GM18519 (cell line): Measurements from ENCODE around the gene ZCCHC10.
"Not testable (repeated sequence)": the region's sequence is repeated elsewhere in the genome, so short reads cannot be mapped to it uniquely, and the experiment has no call there.

Experiments used
- ATAC-seq: cut with Tn5 transposase; IDR thresholded peaks from one replicate; pipeline ENCODE4 v1.9.1; 2021; ENCODE audit warnings: mild to moderate bottlenecking, moderate library complexity; ENCODE audit not compliant: unreplicated experiment, low FRiP score

The ZCCHC10 gene

DNA sequence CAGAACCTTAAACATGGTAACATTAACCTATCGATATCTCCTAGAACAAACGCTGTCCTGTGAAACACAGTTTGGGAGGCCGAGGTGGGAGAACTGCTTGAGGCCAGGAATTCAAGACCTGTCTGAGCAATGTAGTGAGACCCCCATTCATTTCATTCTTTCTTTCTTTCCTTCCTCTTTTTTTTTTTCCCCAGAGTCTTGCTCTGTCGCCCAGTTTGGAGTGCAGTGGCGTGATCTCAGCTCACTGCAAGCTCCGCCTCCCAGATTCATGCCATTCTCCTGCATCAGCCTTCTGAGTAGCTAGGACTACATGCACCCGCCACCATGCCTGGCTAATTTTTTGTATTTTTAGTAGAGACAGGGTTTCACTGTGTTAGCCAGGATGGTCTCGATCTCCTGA is 20.2 kb upstream of the ZCCHC10 start:
- not testable (repeated sequence) for ATAC-seq

DNA sequence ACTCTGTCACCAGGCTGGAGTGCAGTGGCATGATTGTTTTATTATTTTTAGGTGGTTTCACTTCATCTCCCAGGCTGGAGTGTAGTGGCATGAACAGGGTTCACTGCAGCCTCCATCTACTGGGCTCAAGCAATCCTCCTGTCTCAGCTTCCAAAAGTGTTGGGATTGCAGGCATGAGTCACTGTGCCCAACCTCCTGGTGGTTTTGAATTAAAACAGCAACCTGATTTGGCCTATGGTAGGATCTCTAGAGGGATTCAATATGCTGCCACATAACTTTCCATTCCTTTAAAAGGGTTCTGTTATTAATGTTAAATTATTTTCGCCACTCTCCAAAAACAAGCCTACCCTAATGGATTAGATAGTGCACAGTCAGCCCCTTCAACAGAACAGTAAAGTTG is 15.6 kb upstream of the ZCCHC10 start:
- ATAC-seq, result no peak

DNA sequence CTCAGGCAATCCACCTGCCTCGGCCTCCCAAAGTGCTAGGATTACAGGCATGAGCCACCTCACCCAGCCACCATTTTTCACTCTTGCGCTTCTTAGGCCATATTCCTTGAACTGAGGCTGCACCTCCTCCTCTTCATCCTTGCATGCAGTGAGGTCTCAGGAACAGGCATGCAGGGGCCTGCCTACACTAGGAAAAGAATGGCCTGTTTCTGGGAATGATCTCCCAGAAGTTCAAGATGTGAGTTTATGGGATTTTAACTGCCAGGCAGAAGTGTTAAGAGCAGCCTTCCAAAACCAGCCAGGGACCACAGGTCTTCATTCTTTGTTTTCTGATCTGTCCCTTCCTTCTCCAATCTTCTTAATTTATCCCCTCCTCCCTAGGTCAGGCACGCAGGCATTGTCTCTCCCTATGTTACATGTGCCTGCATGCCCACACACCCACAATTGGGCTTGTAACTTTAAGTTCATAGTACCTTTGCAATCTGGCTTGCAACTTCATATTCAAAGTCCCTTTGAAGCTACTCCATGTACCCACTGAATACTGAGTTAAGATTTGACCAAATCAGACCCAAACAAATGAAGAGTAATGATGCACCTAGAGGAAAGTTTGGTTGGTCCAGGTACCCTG is 14.9 kb upstream of the ZCCHC10 start:
- ATAC-seq, result no peak

DNA sequence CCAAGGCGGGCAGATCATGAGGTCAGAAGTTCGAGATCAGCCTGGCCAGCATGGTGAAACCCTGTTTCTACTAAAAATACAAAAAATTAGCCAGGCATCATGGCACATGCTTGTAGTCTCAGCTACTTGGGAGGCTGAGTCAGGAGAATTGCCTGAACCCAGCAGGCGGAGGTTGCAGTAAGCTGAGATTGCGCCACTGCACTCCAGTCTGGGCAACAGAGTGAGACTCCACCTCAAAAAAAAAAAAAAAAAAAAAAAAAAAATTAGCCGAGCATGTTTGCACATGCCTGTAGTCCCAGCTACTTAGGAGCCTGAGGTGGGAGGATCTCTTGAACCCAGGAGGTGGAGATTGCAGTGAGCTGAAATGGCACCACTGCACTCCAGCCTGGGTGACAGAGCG is 10.3 kb upstream of the ZCCHC10 start:
- ATAC-seq, result not testable (repeated sequence)

DNA sequence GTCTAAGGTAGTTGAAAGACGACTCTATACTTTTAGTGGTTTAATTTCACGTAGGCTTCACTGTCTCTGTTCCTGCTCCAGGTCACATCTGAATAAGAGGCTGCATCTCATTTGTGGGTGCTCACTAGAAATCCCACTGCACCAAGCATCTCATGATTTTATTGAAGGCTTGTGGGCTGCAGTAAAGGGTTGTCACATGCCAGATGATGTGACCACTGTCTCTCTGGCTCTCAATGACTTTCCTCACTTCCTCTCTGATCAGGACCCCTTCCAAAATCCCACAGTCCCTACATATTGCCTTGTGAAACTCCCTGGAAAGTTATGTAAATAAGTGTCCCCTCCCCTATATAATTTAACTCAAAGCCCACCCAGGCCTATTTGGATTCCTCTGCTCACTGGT is 8.9 kb upstream of the ZCCHC10 start:
- ATAC-seq, result no peak

DNA sequence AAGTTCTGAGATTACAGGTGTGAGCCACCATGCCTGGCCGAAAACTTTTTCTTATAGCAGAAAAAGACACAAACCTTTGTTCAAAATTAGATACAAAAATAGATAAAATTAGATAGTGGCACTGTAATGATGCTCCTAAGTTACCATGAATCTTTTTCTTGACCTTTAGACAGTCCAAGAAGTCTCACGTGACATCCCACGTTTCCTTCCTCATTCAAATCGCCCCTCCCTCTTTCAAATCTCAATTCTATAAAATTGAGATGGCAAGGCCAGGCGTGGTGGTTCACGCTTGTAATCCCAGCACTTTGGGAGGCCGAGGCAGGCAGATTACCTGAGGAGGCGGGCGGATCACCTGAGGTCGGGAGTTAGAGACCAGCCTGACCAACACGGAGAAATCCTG is 7.7 kb upstream of the ZCCHC10 start:
- ATAC-seq, result no peak

DNA sequence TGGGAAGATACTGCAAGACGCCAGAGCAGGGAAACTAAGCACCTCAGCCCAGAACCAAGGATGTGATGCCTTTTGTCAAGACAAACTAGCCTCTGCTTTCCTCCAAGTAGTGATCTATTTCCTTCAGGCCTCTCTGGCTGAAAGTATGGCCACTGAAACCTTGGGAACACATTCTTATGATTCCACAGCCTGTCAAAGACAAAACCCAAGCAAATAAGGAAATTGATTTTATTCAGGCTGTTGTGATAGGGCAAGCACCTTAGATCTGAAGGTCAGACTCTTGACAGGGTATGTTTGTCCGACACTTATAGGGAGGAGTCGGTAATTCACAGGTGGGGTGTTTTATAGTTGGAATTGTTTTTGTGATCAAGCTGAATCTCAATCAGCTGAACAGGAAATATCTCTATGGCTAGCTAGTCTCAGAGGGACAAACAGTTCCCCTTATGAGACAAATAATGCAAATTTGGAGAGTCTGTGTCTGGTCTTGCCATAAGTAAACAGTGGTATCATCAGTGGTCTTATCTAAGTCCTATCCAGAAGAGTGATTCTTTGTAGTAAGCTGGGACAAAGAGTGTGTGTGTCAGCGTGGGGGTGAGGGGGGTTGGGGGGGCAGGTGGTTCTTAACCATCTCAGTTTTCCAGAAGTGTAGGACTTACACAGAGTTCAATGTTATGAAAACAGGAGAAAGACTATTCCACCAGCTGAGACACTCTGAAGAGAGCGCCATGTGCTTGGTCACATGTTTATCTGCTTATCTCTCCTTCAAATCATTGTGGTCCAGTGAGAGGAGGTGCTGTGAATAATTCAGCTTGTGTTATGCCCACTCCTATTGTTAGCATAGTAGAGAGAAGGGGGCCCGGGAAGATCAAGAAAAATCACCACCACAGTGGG is 6.7 kb upstream of the ZCCHC10 start:
- no peak for ATAC-seq

DNA sequence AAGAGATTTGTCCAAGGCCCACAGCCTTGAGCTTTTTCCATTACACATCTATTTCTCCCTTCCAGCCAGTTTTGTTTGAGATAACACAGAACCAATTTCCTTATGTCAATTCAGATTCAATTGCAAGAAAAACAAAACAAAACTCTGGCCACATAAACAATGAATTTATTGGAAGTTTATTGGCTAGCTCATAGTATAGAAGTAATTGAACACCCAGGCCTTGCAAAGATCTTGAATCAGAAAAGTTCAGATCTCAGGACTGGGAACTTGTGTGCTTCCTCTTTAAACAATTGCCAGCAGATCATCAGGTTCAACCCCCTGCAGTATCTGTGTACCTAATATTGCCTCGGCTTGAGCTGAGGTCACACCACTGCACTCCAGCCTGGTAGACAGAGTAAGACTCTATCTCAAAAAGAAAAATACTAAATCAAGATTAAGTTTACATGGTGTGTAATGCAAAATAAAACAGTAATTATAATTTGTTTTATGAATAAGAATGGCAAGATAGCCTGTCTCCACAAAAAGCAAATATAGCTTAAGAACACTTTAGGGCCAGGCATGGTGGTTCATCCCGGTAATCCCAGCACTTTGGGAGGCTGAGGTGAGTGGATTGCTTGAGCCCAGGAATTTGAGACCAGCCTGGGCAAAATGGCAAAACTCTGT is 4.1 kb upstream of the ZCCHC10 start:
- no peak for ATAC-seq

DNA sequence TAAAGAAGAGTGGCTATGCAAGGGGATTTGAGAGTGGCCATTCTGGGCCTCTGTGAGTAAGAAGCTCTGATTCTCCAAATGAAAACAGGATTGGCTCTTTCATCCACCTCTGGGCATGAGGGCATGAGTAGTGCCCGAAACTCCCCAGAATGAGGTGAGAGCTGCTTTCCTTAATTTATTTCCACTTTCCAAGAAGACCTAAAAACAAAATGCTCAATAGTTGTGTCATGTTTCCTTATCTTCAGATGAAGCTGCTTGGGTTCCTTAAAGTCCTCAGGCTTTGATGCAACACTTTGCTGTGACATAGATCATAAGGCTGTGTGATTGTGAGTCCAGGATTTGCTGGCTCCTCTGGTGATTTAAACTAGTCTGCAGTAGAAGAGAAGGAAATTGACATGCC is 3.1 kb upstream of the ZCCHC10 start:
- no peak for ATAC-seq

DNA sequence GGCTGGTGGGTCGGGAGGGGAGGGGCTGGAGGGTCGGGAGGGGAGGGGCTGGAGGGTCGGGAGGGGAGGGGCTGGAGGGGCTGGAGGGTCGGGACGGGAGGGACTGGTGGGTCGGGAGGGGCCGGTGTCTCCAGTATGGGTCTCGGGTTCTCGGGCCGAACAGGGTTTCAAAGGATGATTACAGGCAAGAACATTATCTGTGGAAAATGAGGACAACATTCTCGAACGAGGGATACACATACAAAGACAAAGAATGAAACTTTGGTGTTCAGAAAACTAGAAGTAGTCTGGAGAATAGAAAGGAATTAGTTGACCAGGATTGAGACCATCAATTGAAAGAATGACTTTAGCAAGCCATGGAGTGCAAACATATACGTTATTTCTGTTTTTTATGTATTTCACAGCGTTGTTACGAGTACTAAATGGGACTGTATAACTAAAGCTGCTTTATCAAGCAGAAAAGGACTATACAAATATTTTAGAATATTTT is 360 bp upstream of the ZCCHC10 start:
- no peak for ATAC-seq

DNA sequence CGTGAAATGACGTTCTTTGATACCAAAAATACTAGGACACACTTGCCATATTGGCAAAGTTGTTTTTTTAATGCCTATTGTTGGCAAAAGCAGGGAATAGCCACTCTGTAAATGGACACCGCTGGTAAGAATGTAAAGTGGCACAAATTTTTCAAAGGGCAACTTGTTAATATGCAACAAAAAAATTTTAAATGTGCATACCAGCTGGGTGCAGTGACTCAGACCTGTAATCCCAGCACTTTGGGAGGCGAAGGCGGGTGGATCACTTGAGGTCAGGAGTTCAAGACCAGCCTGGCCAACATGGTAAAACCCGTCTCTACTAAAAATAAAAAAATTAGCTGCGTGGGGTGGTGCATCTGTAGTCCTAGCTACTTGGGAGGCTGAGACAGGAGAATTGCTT is 6.9 kb downstream of the ZCCHC10 start:
- not testable (repeated sequence) for ATAC-seq

DNA sequence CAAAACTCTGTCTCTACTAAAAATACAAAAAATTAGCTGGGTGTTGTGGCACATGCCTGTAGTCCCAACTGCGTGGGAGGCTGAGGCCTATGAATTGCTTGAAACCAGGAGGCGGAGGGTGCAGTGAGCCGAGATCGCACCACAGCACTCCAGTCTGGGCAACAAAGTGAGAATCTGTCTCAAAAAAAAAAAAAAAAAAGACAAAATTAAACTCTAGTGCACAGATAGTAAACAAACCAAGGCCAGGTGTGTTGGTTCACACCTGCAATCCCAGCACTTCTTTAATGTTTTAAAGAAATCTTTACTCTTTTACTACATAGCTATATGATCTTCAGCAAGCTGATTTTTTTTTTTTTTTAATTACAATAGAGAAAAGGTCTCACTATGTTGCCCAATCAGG is 8.4 kb downstream of the ZCCHC10 start:
- ATAC-seq, result no peak

DNA sequence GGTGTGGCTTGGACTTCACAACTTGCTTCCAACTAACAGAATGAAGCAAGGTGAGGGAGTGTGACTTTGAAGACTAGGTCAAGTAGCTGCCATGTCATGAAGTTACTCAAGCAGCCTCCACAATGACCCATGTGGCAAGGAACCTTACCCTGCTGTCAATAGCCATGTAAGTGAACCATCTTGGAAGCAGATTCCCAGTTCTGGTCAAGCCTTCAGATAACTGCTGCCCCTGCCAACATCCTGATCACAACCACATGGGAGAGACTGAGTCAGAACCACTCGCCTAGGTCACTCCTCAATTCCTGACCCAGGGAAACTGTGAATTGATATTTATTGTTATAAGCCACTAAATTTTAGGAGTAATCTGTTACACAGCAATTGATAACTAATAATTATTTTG is 10.9 kb downstream of the ZCCHC10 start:
- ATAC-seq, result no peak

DNA sequence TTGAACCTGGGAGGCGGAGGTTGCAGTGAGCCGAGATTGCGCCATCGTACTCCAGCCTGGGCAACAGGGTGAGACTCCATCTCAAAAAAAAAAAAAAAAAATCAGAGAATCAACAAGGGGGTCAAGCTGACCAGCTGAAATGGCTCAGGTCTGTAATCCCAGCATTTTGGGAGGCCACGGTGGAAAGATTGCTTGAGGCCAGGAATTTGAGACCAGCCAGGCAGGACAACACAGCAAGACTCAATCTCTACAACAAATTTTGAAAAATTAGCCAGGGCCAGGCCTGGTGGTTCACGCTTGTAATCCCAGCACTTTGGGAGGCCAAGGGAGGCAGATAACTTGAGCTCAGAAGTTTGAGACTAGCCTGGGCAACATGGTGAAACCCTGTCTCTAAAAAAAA is 17.9 kb downstream of the ZCCHC10 start:
- not testable (repeated sequence) for ATAC-seq

DNA sequence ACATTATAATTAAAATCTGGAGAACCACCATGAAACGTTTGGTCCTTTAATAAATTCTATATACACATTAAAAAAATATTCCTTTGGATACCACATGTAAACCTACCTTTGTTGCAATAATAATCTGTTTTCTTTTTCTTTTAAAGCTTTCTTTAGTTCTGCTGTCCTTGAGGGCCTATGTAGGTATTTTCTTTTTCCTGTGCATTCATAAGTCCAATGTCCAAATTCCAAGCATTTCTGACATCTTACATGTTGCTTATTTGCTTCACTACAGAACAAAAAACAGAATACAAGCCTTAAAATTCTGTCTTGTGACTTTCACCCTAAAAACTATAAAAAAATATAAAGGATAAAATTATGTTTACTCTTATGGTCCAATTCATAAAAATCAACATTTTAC is 19.7 kb downstream of the ZCCHC10 start:
- no peak for ATAC-seq

DNA sequence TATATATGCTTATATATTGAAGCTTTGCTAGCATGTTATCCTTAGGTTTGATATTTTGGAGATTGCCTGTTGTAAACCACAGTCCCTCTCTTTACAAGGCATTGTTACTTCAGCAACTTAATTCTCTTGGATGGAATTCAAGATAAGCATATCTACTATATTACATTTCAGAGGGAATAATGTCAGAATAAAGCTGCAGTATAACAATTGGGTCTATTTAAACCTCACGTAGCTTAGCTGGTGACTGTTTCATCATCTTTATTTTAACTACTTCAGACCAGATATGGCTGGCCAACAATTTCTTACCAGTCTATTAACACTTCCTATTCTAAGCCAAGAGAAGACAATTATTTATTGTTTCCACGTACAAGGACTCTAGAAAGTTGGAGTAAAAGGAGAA is 27.1 kb downstream of the ZCCHC10 start:
- ATAC-seq, result no peak

DNA sequence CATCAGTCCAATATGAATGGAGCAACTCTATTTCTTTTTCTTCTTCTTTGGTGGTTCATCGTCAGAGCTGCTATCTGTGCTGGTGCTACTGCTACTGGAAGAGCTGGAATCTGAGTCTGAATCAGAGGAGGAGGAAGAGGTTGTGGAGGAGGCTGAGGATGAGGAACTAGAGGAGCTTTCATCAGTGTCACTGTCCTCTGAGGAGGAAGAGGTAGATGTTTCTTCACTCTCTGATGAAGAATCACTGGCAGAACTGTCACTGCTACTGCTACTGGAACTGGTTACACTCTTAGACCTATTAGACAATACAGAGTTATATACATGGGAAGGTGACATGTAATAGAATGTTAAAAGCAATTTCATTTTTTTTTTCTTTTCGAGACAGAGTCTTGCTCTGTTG is 27.8 kb downstream of the ZCCHC10 start:
- no peak for ATAC-seq

DNA sequence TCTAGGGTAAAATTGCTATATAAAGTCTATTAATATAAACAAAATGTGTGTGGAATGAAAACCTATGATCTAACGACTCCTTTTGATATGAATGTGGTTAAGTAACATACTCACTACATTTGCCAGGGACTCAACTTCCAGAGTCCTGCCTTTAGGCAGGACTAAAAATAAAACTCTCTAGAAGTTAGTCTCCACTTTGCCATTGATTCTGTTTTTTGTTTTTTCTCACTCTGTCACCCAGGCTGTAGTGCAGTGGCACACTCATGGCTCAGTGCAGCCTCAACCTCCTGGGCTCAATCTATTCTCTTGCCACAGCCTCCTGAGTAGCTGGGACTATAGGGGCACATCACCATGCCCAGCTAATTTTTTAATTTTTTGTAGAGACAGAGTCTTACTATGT is 30.0 kb downstream of the ZCCHC10 start:
- ATAC-seq, result no peak

DNA sequence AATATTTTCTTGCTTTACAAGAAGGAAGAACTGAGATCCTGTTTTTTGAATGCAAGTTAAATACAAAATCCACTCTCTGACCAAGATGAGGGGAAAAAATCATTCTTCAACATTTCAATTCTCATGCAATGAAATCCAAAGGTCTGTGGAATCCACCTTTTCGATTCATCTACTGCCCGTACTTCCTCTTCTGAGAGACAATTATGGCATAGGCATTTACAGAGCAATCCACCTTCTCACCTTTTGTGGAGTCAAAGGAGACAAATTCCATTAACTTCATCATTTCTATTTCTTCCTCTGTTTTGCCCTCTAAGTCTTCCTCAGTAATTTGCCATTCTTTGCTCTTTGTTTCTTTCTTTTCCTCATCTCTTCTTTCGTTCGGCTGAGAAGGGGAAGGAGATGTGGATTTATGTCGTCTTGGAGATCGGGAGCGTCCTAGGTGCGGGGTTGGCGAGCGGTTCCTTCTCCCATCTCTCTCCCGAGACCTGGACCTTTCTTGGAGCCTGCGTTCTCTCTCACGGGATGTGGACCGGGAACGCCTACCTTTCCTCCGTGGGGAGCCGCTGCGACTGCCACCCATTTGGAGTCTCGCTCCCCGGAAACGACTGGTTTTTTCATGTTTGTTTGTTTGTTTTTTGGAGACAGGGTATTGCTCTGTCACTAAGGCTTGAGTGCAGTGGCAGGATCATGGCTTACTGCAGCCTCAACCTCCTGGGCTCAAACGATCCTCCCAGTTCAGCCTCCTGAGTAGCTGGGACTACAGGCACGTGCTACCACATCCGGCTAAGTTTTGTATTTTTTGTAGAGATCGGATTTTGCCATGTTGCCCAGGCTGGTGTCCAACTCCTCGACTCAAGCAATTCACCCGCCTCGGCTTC is 38.6 kb downstream of the ZCCHC10 start:
- ATAC-seq, result no peak

DNA sequence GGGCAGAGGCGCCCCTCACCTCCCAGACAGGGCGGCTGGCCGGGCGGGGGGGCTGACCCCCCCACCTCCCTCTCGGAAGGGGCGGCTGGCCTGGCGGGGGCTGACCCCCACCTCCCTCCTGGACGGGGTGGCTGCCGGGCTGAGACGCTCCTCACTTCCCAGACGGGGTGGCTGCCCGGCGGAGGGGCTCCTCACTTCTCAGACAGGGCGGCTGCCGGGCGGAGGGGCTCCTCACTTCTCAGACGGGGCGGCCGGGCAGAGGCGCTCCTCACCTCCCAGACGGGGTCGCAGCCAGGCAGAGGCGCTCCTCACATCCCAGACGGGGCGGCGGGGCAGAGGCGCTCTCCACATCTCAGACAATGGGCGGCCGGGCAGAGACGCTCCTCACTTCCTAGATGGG is 43.4 kb downstream of the ZCCHC10 start:
- not testable (repeated sequence) for ATAC-seq
